Measurements from ENCODE around the gene C19orf12.

Gene C19orf12

DNA sequence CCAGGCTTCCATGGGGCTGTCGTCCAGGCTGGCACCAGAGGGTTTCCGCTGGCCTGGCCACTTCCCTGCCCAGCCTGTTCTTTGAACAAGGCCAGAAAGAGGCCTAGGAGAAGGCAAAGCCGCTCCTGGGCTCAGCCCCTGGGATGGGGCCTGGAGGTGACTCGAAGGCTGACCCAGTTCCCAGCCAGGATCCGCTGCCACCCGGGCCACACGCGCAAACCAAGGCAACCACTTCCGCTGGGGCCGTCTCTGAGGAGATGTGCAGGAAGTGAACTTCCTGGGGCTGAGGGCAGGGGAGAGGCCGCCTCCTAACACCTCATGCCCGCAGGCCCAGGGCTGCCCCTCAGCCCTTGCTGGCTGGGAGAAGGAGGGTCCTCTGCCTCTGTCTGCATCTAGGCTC is 34.6 kb downstream of the C19orf12 start:
- TF ChIP-seq FOXM1 (IDR thresholded peaks at IDR 0.05; ENCODE audit: borderline replicate concordance, low read depth) (no peak), YY1 (IDR thresholded peaks at IDR 0.05; ENCODE audit: low read depth) (no peak), EP300 (IDR thresholded peaks at IDR 0.05; ENCODE audit: borderline replicate concordance) (no peak), TEAD4 (IDR thresholded peaks at IDR 0.05) (no peak), CREB1 (IDR thresholded peaks at IDR 0.05; ENCODE audit: low read depth) (no peak)
- TF ChIP-seq, protein P1, sequence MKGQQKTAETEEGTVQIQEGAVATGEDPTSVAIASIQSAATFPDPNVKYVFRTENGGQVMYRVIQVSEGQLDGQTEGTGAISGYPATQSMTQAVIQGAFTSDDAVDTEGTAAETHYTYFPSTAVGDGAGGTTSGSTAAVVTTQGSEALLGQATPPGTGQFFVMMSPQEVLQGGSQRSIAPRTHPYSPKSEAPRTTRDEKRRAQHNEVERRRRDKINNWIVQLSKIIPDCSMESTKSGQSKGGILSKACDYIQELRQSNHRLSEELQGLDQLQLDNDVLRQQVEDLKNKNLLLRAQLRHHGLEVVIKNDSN (IDR thresholded peaks at IDR 0.05), result no peak

DNA sequence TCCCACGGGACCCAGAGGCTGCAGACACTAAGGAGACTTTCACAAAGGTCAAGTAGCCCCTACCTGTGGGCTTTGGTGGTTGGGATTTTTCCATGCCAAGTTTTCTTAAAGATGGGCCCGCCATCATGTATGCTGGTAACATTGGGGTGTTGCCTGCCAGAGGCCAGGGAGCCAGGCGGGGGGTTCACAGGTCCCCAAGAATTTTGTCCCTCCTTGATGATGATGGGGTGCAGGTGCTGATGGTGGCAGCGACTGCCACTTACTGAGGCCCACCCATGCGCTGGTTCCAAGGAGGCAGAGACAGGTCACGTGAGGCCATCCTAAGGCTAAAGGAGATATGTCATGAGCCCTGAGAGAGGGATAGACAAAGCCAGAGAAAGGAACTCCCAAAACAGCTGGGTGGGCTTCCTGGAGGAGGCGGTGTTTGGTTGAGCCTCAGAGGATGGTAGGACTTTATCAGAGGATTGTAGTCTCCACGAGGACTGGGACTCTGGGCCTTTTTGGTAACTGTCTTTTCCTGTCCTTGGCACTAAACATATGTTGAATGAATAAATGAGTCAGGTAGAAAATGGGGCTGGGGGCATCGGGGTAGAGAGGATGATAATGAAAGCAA is 35.4 kb downstream of the C19orf12 start:
- no peak for TF ChIP-seq NFIC (IDR thresholded peaks at IDR 0.05)
- TF ChIP-seq, protein P2, sequence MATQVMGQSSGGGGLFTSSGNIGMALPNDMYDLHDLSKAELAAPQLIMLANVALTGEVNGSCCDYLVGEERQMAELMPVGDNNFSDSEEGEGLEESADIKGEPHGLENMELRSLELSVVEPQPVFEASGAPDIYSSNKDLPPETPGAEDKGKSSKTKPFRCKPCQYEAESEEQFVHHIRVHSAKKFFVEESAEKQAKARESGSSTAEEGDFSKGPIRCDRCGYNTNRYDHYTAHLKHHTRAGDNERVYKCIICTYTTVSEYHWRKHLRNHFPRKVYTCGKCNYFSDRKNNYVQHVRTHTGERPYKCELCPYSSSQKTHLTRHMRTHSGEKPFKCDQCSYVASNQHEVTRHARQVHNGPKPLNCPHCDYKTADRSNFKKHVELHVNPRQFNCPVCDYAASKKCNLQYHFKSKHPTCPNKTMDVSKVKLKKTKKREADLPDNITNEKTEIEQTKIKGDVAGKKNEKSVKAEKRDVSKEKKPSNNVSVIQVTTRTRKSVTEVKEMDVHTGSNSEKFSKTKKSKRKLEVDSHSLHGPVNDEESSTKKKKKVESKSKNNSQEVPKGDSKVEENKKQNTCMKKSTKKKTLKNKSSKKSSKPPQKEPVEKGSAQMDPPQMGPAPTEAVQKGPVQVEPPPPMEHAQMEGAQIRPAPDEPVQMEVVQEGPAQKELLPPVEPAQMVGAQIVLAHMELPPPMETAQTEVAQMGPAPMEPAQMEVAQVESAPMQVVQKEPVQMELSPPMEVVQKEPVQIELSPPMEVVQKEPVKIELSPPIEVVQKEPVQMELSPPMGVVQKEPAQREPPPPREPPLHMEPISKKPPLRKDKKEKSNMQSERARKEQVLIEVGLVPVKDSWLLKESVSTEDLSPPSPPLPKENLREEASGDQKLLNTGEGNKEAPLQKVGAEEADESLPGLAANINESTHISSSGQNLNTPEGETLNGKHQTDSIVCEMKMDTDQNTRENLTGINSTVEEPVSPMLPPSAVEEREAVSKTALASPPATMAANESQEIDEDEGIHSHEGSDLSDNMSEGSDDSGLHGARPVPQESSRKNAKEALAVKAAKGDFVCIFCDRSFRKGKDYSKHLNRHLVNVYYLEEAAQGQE (IDR thresholded peaks at IDR 0.05; ENCODE audit: low read depth), result no peak
- no peak for TF ChIP-seq ZBTB7A (IDR thresholded peaks at IDR 0.05; ENCODE audit: low read depth)
- no peak for TF ChIP-seq TEAD4 (IDR thresholded peaks at IDR 0.05)
- no peak for TF ChIP-seq YY1 (IDR thresholded peaks at IDR 0.05; ENCODE audit: low read depth)
- no peak for TF ChIP-seq RAD21 (IDR thresholded peaks at IDR 0.05; ENCODE audit: low read depth)

DNA sequence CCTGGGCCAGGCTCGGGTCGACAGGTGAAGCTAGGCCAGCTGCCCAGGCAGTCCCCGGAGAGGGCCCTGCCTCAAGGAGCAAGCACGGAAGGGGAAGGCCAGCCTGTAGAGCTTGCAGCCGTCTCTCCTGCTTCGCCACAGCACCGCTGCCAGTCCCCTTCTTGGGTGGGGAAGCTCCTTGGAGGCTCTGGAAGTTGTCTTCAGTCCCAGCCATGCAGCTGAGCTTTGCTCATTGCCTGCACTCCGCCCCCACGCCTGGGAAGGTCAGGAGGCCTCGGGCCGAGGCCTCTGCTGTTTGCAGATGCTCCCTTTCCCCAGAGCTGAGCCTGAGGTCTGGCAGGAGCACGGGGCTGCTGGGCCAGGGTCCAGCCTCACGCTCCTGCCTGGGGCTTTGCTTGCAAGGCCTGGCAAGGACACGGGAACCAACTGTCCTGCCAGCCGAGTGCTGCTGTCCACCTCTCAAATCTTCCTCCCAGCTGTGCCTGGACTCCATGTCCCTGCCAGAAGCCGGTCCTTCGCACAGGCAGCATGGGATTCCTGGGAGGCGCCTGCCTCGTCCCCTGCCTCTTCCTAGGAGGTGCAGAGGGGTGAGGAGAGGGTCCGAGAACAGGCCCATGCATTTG is 36.5 kb downstream of the C19orf12 start:
- TF ChIP-seq YY1 (IDR thresholded peaks at IDR 0.05; ENCODE audit: low read depth), result no peak
- TF ChIP-seq, protein P2 (IDR thresholded peaks at IDR 0.05; ENCODE audit: low read depth), result no peak
- no peak for TF ChIP-seq TEAD4 (IDR thresholded peaks at IDR 0.05)
- TF ChIP-seq, protein P1 (IDR thresholded peaks at IDR 0.05), result no peak
- TF ChIP-seq ZBTB7A (IDR thresholded peaks at IDR 0.05; ENCODE audit: low read depth), result no peak
- no peak for TF ChIP-seq EGR1 (IDR thresholded peaks at IDR 0.05)
- TF ChIP-seq CREB1 (IDR thresholded peaks at IDR 0.05; ENCODE audit: low read depth), result no peak
- no peak for TF ChIP-seq CEBPB (IDR thresholded peaks at IDR 0.05)
- TF ChIP-seq TAF1 (IDR thresholded peaks at IDR 0.05; ENCODE audit: low read depth), result no peak
- TF ChIP-seq RAD21 (IDR thresholded peaks at IDR 0.05; ENCODE audit: low read depth), result no peak
- no peak for TF ChIP-seq FOXM1 (IDR thresholded peaks at IDR 0.05; ENCODE audit: borderline replicate concordance, low read depth)
- no peak for TF ChIP-seq NFIC (IDR thresholded peaks at IDR 0.05)

DNA sequence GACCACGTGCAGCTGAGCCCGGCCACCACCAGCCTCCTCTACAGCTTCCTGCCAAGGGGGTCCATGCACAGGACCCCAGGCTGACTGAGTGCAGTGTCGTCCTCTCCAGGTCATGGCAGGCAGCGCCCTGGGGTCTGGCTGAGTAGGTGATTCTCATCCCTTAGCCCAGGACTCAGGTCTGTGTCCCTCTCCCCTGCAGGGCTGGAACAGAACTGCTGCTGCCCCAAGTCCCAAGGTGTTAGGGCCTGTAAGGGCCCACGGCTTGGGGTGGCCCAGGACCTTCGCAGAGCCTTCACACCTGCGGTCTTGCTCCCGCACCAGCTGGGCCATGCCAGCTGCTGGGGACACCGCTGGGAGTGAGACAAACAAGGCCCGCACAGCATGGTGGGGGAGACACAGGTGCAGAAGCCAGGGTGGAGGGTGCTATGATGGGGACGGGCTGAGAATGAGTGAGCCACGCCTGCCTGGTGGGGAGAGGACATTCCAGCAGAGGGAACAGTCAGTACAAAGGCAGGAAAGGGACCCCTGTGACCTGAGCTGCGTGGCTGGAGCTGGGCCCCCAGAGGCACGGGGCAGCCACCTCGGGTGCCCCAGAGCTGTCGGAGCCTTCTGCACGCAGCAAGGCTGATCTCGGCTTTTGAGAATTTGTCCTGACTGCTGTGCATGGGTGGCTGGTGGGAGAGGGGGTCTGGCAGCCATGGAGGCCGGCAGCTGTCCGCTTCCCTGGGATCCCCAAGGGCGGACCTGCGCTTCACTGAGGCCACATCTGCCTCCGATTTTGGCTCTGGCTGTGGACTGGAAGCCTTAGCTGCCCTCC is 37.9 kb downstream of the C19orf12 start:
- TF ChIP-seq TCF12 (IDR thresholded peaks at IDR 0.05; ENCODE audit: low read depth) (no peak), CEBPB (IDR thresholded peaks at IDR 0.05) (no peak), EP300 (IDR thresholded peaks at IDR 0.05; ENCODE audit: borderline replicate concordance) (no peak), NFIC (IDR thresholded peaks at IDR 0.05) (no peak), EGR1 (IDR thresholded peaks at IDR 0.05) (no peak), RAD21 (IDR thresholded peaks at IDR 0.05; ENCODE audit: low read depth) (no peak), FOXM1 (IDR thresholded peaks at IDR 0.05; ENCODE audit: borderline replicate concordance, low read depth) (no peak), CREB1 (IDR thresholded peaks at IDR 0.05; ENCODE audit: low read depth) (no peak), TEAD4 (IDR thresholded peaks at IDR 0.05) (no peak)
- TF ChIP-seq, protein P1 (IDR thresholded peaks at IDR 0.05), result no peak
- TF ChIP-seq, protein P2 (IDR thresholded peaks at IDR 0.05; ENCODE audit: low read depth), result no peak

Measured in Ishikawa (cell line).